Posterior cingulate gyrus (tissue), 11 donors: ENCODE measurements around the gene TARS3.
A peak's percentile ranks its signal among the peaks of the same experiment; 100 is the strongest.

Experiments used
- DNase-seq, 10 donors: peaks; one replicate each; pipeline versions ENCODE4 v3.0.0 to v3.0.0-alpha.2; 2020 to 2021; ENCODE audit warnings: mixed read lengths in 3 of 10
- intact Hi-C: fragments of 100-400 bp; cut with DNase I; formaldehyde crosslinking; loops from one replicate; pipeline ENCODE4 v1.15.1; 2023

Gene TARS3

GRCh38 chr15:101707983-101708382 lies 16.3 kb downstream of the TARS3 start:
- intact Hi-C loops = no loop called here
- no peak for DNase-seq

- intact Hi-C loops = no loop called here
- no peak for DNase-seq
Measured at GRCh38 chr15:101702077-101702476, 22.2 kb downstream of the TARS3 start.

- no peak for DNase-seq
- intact Hi-C loops = no loop called here
Measured at GRCh38 chr15:101698314-101698713, 26.0 kb downstream of the TARS3 start.

GRCh38 chr15:101697488-101697887 lies 26.8 kb downstream of the TARS3 start:
- DNase-seq = no peak
- intact Hi-C loops = no loop called here

GRCh38 chr15:101696829-101697228 lies 27.4 kb downstream of the TARS3 start:
- DNase-seq = no peak
- intact Hi-C loops = no loop called here

GRCh38 chr15:101694261-101694660 lies 30.0 kb downstream of the TARS3 start:
- no peak for DNase-seq
- intact Hi-C loops = no loop called here

- intact Hi-C loops = no loop called here
- DNase-seq = no peak
Measured at GRCh38 chr15:101692801-101693598, 31.3 kb downstream of the TARS3 start.

- intact Hi-C loops = no loop called here
- DNase-seq = peak in 1 of 10 donors; percentile 70
Measured at GRCh38 chr15:101689901-101690300, 34.4 kb downstream of the TARS3 start.

GRCh38 chr15:101686718-101687117 lies 37.6 kb downstream of the TARS3 start:
- DNase-seq = no peak
- intact Hi-C loops = no loop called here

- intact Hi-C loops = no loop called here
Measured at GRCh38 chr15:101684877-101685276, 39.4 kb downstream of the TARS3 start.

GRCh38 chr15:101684384-101684783 lies 39.9 kb downstream of the TARS3 start:
- no peak for DNase-seq
- intact Hi-C loops = no loop called here

More at GRCh38 chr15:101684877-101685276, 39.4 kb downstream of the TARS3 start:
- DNase-seq = no peak

- no peak for DNase-seq
Measured at GRCh38 chr15:101679806-101680205, 44.5 kb downstream of the TARS3 start.

GRCh38 chr15:101676921-101677329 lies 47.3 kb downstream of the TARS3 start:
- peak in 5 of 10 donors; percentile 44 to 88 (median 46) for DNase-seq
- intact Hi-C loops = no loop called here

More at GRCh38 chr15:101679806-101680205, 44.5 kb downstream of the TARS3 start:
- intact Hi-C loops = no loop called here

- intact Hi-C loops = no loop called here
- peak in 5 of 10 donors; percentile 25 to 84 (median 40) for DNase-seq
Measured at GRCh38 chr15:101675796-101676582, 48.3 kb downstream of the TARS3 start.

GRCh38 chr15:101675015-101675414 lies 49.3 kb downstream of the TARS3 start:
- no peak for DNase-seq
- intact Hi-C loops = no loop called here

- intact Hi-C loops = no loop called here
- DNase-seq = peak in 1 of 10 donors; percentile 76
Measured at GRCh38 chr15:101672298-101672697, 52.0 kb downstream of the TARS3 start.

- intact Hi-C loops = no loop called here
- DNase-seq = no peak
Measured at GRCh38 chr15:101669744-101670143, 54.5 kb downstream of the TARS3 start.

- intact Hi-C loops = no loop called here
- no peak for DNase-seq
Measured at GRCh38 chr15:101667881-101668280, 56.4 kb downstream of the TARS3 start.

GRCh38 chr15:101664303-101664913 lies 59.9 kb downstream of the TARS3 start:
- peak in 1 of 10 donors; percentile 58 for DNase-seq
- intact Hi-C loops = no loop called here

- intact Hi-C loops = no loop called here
- no peak for DNase-seq
Measured at GRCh38 chr15:101662203-101662602, 62.1 kb downstream of the TARS3 start.

- intact Hi-C loops = no loop called here
- no peak for DNase-seq
Measured at GRCh38 chr15:101660005-101660404, 64.3 kb downstream of the TARS3 start.
